Gastrocnemius medialis (tissue), 4 donors: ENCODE data around the gene RXFP4. TPM values are rescaled to one million over a fixed set of nuclear protein-coding genes. Genes with fewer than 3 reads are reported as not detected.
A peak's percentile ranks its signal among the peaks of the same experiment; 100 is the strongest.

Experiments used
- ATAC-seq, 2 donors: fragments of 150-250 bp; one replicate each; pipeline ENCODE4 v1.9.1; 2016
- DNase-seq, 2 donors: peaks; one replicate each; pipeline ENCODE4 v3.0.0-alpha.2; 2019
- H3K27ac ChIP-seq, 4 donors: fragments of 200-600 bp; sonication (generic); 1 replicate in 1 of 4; 2 replicates in 3 of 4; pipeline ENCODE4 v1.5.1; 2016 to 2018; ENCODE audit warnings: mild to moderate bottlenecking in 2 of 4, moderate library complexity in 1 of 4
- H3K27me3 ChIP-seq, 3 donors: fragments of 200-600 bp; sonication (generic) in 2 of 3; 1 replicate in 1 of 3; 2 replicates in 2 of 3; pipeline versions ENCODE4 v1.5.1 to v1.6.0; 2016 to 2019; ENCODE audit warnings: mild to moderate bottlenecking in 1 of 3, moderate library complexity in 1 of 3
- H3K36me3 ChIP-seq, 2 donors: fragments of 200-600 bp; sonication (generic) in 1 of 2; one replicate each; pipeline ENCODE4 v1.5.1; 2017 to 2018
- H3K4me1 ChIP-seq, 2 donors: fragments of 200-600 bp; sonication (generic) in 1 of 2; one replicate each; pipeline ENCODE4 v1.5.1; 2016 to 2017; ENCODE audit warnings: mild to moderate bottlenecking in 2 of 2
- H3K4me3 ChIP-seq, 4 donors: fragments of 200-600 bp; sonication (generic) in 3 of 4; 1 replicate in 1 of 4; 2 replicates in 3 of 4; pipeline ENCODE4 v1.5.1; 2016 to 2019; ENCODE audit warnings: mild to moderate bottlenecking in 2 of 4
- H3K9me3 ChIP-seq, 3 donors: fragments of 200-600 bp; sonication (generic) in 2 of 3; 1 replicate in 1 of 3; 2 replicates in 2 of 3; pipeline ENCODE4 v1.5.1; 2016 to 2019
- POLR2A ChIP-seq, 2 donors: fragments of 450-650 bp; IDR thresholded peaks; one replicate each; pipeline ENCODE4 v1.6.1; 2017; ENCODE audit warnings: antibody characterized with exemption in 2 of 2, mild to moderate bottlenecking in 2 of 2, moderate library complexity in 2 of 2
- in situ Hi-C, 4 donors: fragments of 200-750 bp; cut with MboI; loops; one replicate each; pipeline versions ENCODE4 v1.15.0 to v1.8.0; 2017; ENCODE audit warnings: low sequenced_read_pairs in 4 of 4
- intact Hi-C: fragments of 100-400 bp; cut with DNase I; formaldehyde crosslinking; loops from one replicate; pipeline ENCODE4 v1.15.1; 2023; ENCODE audit warnings: low total_unique reads
- total RNA-seq, 4 donors: library from RNA; depleted of rRNA; stranded (reverse); fragments of >200 nt; gene quantifications; one replicate each; pipeline versions ENCODE4 v1.1.0 to v1.2.3, GENCODE V29; 2016
- TF ChIP-seq, protein P1 (sequence below), 5 experiments: fragments of 450-650 bp in 3 of 5; fragments of 200-600 bp in 2 of 5; sonication (generic) in 2 of 5; IDR thresholded peaks in 4 of 5; conservative IDR thresholded peaks in 1 of 5; 1 replicate in 4 of 5; 2 replicates in 1 of 5; pipeline ENCODE4 v1.5.1; 2016 to 2019; ENCODE audit warnings: antibody characterized with exemption in 5 of 5, mild to moderate bottlenecking in 3 of 5, moderate library complexity in 3 of 5

Gene RXFP4
- total RNA-seq, 4 donors from 2014 or later = not detected

DNA sequence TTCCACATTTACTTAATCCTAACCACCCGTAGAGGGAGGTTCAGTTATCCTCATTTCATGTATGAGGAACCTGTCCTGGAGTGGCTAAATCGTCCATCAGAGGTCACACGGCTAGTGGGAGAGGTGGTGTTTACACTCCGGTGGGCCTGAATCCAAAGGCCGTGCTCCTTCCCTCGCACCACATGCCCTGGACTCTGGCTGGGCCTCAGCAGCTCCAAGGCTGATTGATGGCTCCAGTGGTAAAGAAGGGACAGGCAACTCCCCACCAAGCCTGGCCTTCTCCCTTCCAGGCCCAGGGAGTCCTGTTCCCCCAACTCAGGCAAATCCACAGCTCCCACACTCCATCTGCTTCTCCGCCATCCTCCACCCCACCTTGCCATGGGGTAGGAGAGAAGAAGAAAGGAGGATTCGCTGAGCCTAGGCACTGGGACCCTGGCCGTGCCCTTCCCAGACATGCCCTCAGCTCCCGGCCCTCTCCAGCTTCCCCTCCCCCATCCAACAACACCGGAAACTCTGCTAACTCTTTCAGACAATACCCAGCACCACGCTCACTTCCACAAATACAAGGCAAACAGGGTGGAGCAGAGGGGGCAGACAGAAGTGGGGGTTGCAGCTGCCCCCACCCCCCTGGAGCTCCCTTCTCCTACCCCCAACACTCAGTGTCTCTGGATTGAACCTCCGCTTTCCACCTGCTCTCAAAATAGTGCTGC lies 26.1 kb downstream of the RXFP4 start:
- in situ Hi-C loops = no loop called here
- ATAC-seq (peak; percentile 42 to 43), DNase-seq (peak in 1 of 2 donors; percentile 49)
- Histone ChIP-seq H3K4me3 (peak overlapping the region in 3 of 4 donors; percentile 11 to 32 (median 24)), H3K4me1 (peaks cover 58 to 66% of the 10 kb centered on the region in 2 donors), H3K9me3 (no peaks in the 10 kb centered on the region), H3K27ac (peak overlapping the region; percentile 82 to 95 (median 88)), H3K27me3 (no peaks in the 10 kb centered on the region), H3K36me3 (peaks cover 0 to 31% of the 10 kb centered on the region in 2 donors)
- intact Hi-C loops = loop anchor here (2.0 kb wide), 1 partner anchor 21 kb away; no protein-coding TSS in a partner anchor
- TF ChIP-seq POLR2A (IDR thresholded peaks at IDR 0.05) = no peak
- TF ChIP-seq, protein P1, sequence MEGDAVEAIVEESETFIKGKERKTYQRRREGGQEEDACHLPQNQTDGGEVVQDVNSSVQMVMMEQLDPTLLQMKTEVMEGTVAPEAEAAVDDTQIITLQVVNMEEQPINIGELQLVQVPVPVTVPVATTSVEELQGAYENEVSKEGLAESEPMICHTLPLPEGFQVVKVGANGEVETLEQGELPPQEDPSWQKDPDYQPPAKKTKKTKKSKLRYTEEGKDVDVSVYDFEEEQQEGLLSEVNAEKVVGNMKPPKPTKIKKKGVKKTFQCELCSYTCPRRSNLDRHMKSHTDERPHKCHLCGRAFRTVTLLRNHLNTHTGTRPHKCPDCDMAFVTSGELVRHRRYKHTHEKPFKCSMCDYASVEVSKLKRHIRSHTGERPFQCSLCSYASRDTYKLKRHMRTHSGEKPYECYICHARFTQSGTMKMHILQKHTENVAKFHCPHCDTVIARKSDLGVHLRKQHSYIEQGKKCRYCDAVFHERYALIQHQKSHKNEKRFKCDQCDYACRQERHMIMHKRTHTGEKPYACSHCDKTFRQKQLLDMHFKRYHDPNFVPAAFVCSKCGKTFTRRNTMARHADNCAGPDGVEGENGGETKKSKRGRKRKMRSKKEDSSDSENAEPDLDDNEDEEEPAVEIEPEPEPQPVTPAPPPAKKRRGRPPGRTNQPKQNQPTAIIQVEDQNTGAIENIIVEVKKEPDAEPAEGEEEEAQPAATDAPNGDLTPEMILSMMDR (IDR thresholded peaks at IDR 0.05 in 4 of 5, conservative IDR thresholded peaks at IDR 0.05 in 1 of 5) = no peak

- peak overlapping the region in 3 of 4 donors; percentile 11 to 32 (median 24) for H3K4me3 ChIP-seq
- TF ChIP-seq, protein P1 (IDR thresholded peaks at IDR 0.05 in 4 of 5, conservative IDR thresholded peaks at IDR 0.05 in 1 of 5) = no peak
- ATAC-seq (peak in 1 of 2 donors; percentile 3), DNase-seq (no peak)
- H3K9me3 ChIP-seq = no peaks in the 10 kb centered on the region
- intact Hi-C loops = no loop called here
- no peaks in the 10 kb centered on the region for H3K27me3 ChIP-seq
- peaks cover 57 to 67% of the 10 kb centered on the region in 2 donors for H3K4me1 ChIP-seq
- peak overlapping the region; percentile 82 to 95 (median 88) for H3K27ac ChIP-seq
- H3K36me3 ChIP-seq = peaks cover 0 to 26% of the 10 kb centered on the region in 2 donors
- in situ Hi-C loops = no loop called here
Measured at GRCh38 chr1:155968051-155968400, 26.6 kb downstream of the RXFP4 start.

DNA sequence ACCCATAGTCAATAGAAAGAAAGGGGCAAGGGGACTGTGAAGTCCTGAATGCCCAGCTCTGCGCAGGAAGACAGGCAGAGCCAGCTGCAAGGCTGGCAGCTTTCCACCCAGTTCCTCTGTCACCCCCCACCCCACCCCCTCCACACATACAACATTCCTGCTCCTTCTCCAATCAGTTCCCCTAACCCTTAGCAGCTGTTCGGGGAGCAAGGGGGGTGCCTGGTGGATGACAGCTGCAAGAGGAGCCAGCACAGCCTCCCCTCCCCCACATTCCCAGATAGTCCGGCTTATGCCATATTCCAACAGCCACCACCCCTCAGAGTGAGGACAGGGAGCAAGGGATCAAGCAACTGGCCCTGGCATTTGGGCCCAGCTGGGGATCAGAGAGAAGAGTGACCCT lies 27.2 kb downstream of the RXFP4 start:
- in situ Hi-C loops (no loop called here), intact Hi-C loops (no loop called here)
- peak; percentile 23 to 66 for ATAC-seq
- Histone ChIP-seq H3K36me3 (peaks cover 0 to 24% of the 10 kb centered on the region in 2 donors), H3K27ac (peak overlapping the region; percentile 82 to 95 (median 88)), H3K4me3 (peak overlapping the region in 2 of 4 donors; percentile 11 to 24), H3K4me1 (peaks cover 63 to 73% of the 10 kb centered on the region in 2 donors), H3K27me3 (no peaks in the 10 kb centered on the region), H3K9me3 (no peaks in the 10 kb centered on the region)
- DNase-seq = peak in 1 of 2 donors; percentile 77
- TF ChIP-seq, protein P1 (IDR thresholded peaks at IDR 0.05 in 4 of 5, conservative IDR thresholded peaks at IDR 0.05 in 1 of 5) = no peak
- no peak for TF ChIP-seq POLR2A (IDR thresholded peaks at IDR 0.05)

DNA sequence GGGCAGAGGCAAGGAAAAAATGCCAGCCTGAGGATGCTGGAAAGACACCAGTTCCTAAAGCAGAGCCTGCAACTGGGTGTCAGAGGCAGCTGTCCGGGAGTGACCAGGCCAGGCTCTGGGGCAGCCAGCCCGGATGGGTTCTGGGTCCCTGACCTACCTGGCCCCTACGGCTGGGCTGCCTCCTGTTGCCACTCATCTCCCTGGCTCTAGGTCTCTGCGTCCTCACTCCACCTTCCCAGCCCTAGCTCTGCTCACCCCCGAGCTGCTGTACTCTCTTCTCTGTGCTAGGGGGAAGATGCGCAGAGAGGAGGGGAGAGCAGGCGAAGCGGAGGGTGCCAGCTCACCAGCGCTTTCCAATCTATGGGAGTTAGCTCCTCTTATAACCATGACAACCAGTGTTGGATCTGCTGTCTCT lies 27.9 kb downstream of the RXFP4 start:
- TF ChIP-seq, protein P1 (IDR thresholded peaks at IDR 0.05 in 4 of 5, conservative IDR thresholded peaks at IDR 0.05 in 1 of 5) = no peak
- H3K36me3 ChIP-seq = peaks cover 0 to 21% of the 10 kb centered on the region in 2 donors
- ATAC-seq = peak in 1 of 2 donors; percentile 32
- DNase-seq = peak in 1 of 2 donors; percentile 51
- H3K27me3 ChIP-seq = no peaks in the 10 kb centered on the region
- in situ Hi-C loops = no loop called here
- intact Hi-C loops = no loop called here
- H3K9me3 ChIP-seq = no peaks in the 10 kb centered on the region
- peaks cover 70 to 80% of the 10 kb centered on the region in 2 donors for H3K4me1 ChIP-seq
- no peak overlapping the region for H3K4me3 ChIP-seq
- H3K27ac ChIP-seq = peak overlapping the region; percentile 82 to 95 (median 88)
